HCT116 (cell line): ENCODE data around the gene ZMYND10. TPM values are rescaled to one million over a fixed set of nuclear protein-coding genes. Genes with fewer than 3 reads are reported as not detected.

ENCODE experiments used
- ATAC-seq: fragments of 200-7000 bp; cut with Tn5 transposase; 2 replicates; pipeline ENCODE4 v1.9.1; 2020; ENCODE audit warnings: mild to moderate bottlenecking, moderate library complexity
- BruUV-seq: library from RNA; stranded (reverse); fragments of 400-500 nt; replicated peaks from 2 replicates; lab custom pipeline; 2021; lab: Mats Ljungman, UMichigan
- CTCF ChIA-PET: fragments of 300-600 bp; sonication (Branson Sonifier 250); formaldehyde crosslinking; loops from one replicate; lab custom pipeline; 2021; ENCODE audit warnings: antibody characterized with exemption; lab: Charles Lee
- POLR2A ChIA-PET: fragments of 300-600, 350-600 bp; sonication (Branson Sonifier 250); formaldehyde crosslinking; loops from one replicate; lab custom pipeline; 2021; ENCODE audit warnings: antibody characterized with exemption; lab: Charles Lee
- RAD21 ChIA-PET, 2 experiments: fragments of 300-600 bp; sonication (Branson Sonifier 250); formaldehyde crosslinking; loops; one replicate each; lab custom pipeline; 2023; ENCODE audit warnings: low total read pairs in 2 of 2; ENCODE audit not compliant: uncharacterized antibody in 2 of 2, unreplicated experiment in 2 of 2, low non-redundant PET in 1 of 2; lab: Charles Lee
- DNase-seq: peaks from one replicate; pipeline ENCODE4 v3.0.0-alpha.2; 2010; ENCODE audit warnings: low read depth, low spot score
- H2AFZ ChIP-seq: fragments of 200-600 bp; shearing (Covaris generic), sonication (generic); 2 replicates; pipeline ENCODE4 v1.6.1; 2017; ENCODE audit warnings: low read depth, mixed run types, mixed read lengths, antibody characterized with exemption, low read length; ENCODE audit not compliant: poor library complexity, severe bottlenecking
- H3K27ac ChIP-seq: 2 replicates; pipeline ENCODE4 v1.5.1; 2012; ENCODE audit warnings: low read depth, low read length
- H3K27me3 ChIP-seq: fragments of 200-600 bp; sonication (generic); 2 replicates; pipeline ENCODE4 v1.6.1; 2016; ENCODE audit warnings: mixed run types, low read length, mixed read lengths; ENCODE audit not compliant: insufficient read depth
- H3K36me3 ChIP-seq, 2 experiments: fragments of 200-500 bp in 1 of 2; fragments of 200-600 bp in 1 of 2; sonication (Bioruptor generic) in 1 of 2; sonication (generic) in 1 of 2; 2 replicates each; pipeline versions ENCODE4 v1.5.1 to v1.6.1; 2014 to 2016; ENCODE audit warnings: low read length in 2 of 2, inconsistent platforms in 1 of 2, mixed read lengths in 1 of 2, mixed run types in 1 of 2; ENCODE audit not compliant: insufficient read depth in 2 of 2, control insufficient read depth in 1 of 2
- H3K4me1 ChIP-seq, 2 experiments: fragments of 200-600 bp in 1 of 2; sonication (generic) in 1 of 2; 2 replicates each; pipeline versions ENCODE4 v1.5.1 to v1.6.1; 2012 to 2017; ENCODE audit warnings: low read length in 2 of 2, inconsistent platforms in 1 of 2, mild to moderate bottlenecking in 1 of 2, mixed read lengths in 1 of 2, mixed run types in 1 of 2, moderate library complexity in 1 of 2; ENCODE audit not compliant: insufficient read depth in 2 of 2, control insufficient read depth in 1 of 2
- H3K4me2 ChIP-seq: fragments of 200-600 bp; sonication (generic); 2 replicates; pipeline ENCODE4 v1.6.1; 2017; ENCODE audit warnings: mixed run types, low read length, mixed read lengths
- H3K4me3 ChIP-seq, 2 experiments: fragments of 200-600 bp in 1 of 2; sonication (generic) in 1 of 2; replicated peaks in 1 of 2; 2 replicates each; pipeline ENCODE4 v1.5.1; 2011 to 2016; ENCODE audit warnings: low read length in 2 of 2, control low read depth in 1 of 2, low read depth in 1 of 2, mild to moderate bottlenecking in 1 of 2, mixed read lengths in 1 of 2, mixed run types in 1 of 2
- H3K79me2 ChIP-seq: fragments of 200-600 bp; sonication (generic); 2 replicates; pipeline ENCODE4 v1.6.1; 2017; ENCODE audit warnings: mild to moderate bottlenecking, mixed run types, low read length, moderate library complexity, mixed read lengths; ENCODE audit not compliant: insufficient read depth
- H3K9ac ChIP-seq: fragments of 200-600 bp; sonication (generic); 2 replicates; pipeline ENCODE4 v1.6.1; 2016; ENCODE audit warnings: low read length, mixed read lengths
- H3K9me2 ChIP-seq: fragments of 200-600 bp; sonication (generic), shearing (Covaris generic); 2 replicates; pipeline ENCODE4 v1.6.1; 2017; ENCODE audit warnings: mixed run types, mild to moderate bottlenecking, moderate library complexity; ENCODE audit not compliant: insufficient read depth
- H3K9me3 ChIP-seq, 2 experiments: fragments of 200-500 bp in 1 of 2; fragments of 200-600 bp in 1 of 2; sonication (Bioruptor generic) in 1 of 2; sonication (generic) in 1 of 2; 2 replicates each; pipeline ENCODE4 v1.6.1; 2014 to 2017; ENCODE audit warnings: low read length in 2 of 2, mixed read lengths in 2 of 2, inconsistent platforms in 1 of 2, low read depth in 1 of 2, mild to moderate bottlenecking in 1 of 2, mixed run types in 1 of 2, moderate library complexity in 1 of 2; ENCODE audit not compliant: control insufficient read depth in 1 of 2, insufficient read depth in 1 of 2
- H4K20me1 ChIP-seq: fragments of 200-600 bp; sonication (generic), shearing (Covaris generic); 2 replicates; pipeline ENCODE4 v1.6.1; 2017; ENCODE audit warnings: mixed run types, mild to moderate bottlenecking, moderate library complexity; ENCODE audit not compliant: insufficient read depth
- CBX3 ChIP-seq: IDR thresholded peaks from 2 replicates; pipeline ENCODE4 v1.6.1; 2012; ENCODE audit warnings: low read depth
- CEBPB ChIP-seq: IDR thresholded peaks from 2 replicates; pipeline ENCODE4 v1.6.1; 2012; ENCODE audit warnings: low read depth
- CTCF ChIP-seq, 3 experiments: fragments of 200-600 bp in 1 of 3; sonication (generic) in 1 of 3; IDR thresholded peaks in 2 of 3; conservative IDR thresholded peaks in 1 of 3; 2 replicates each; pipeline ENCODE4 v1.5.1; 2012 to 2017; ENCODE audit warnings: low read depth in 2 of 3, low read length in 2 of 3, antibody characterized with exemption in 1 of 3, borderline replicate concordance in 1 of 3, control low read depth in 1 of 3, mild to moderate bottlenecking in 1 of 3, mixed read lengths in 1 of 3, mixed run types in 1 of 3, moderate library complexity in 1 of 3; ENCODE audit not compliant: insufficient read depth in 1 of 3
- EGR1 ChIP-seq: IDR thresholded peaks from 2 replicates; pipeline ENCODE4 v1.6.1; 2012; ENCODE audit warnings: low read depth
- ELF1 ChIP-seq: IDR thresholded peaks from 2 replicates; pipeline ENCODE4 v1.6.1; 2012; ENCODE audit warnings: low read depth, borderline replicate concordance
- EZH2 ChIP-seq: fragments of 200-600 bp; sonication (generic); IDR thresholded peaks from 2 replicates; pipeline ENCODE4 v1.6.1; 2017; ENCODE audit warnings: antibody characterized with exemption, mixed run types
- FOSL1 ChIP-seq: IDR thresholded peaks from 2 replicates; pipeline ENCODE4 v1.6.1; 2012; ENCODE audit warnings: low read depth
- JUND ChIP-seq: IDR thresholded peaks from 2 replicates; pipeline ENCODE4 v1.6.1; 2012
- POLR2A ChIP-seq: IDR thresholded peaks from 2 replicates; pipeline ENCODE4 v1.7.0; 2011; ENCODE audit warnings: borderline replicate concordance; ENCODE audit not compliant: insufficient read depth, insufficient read length; ENCODE audit errors: extremely low read depth
- SIN3A ChIP-seq: IDR thresholded peaks from 2 replicates; pipeline ENCODE4 v1.6.1; 2012; ENCODE audit warnings: low read depth
- SRF ChIP-seq: IDR thresholded peaks from 2 replicates; pipeline ENCODE4 v1.6.1; 2012; ENCODE audit warnings: low read depth
- TCF7L2 ChIP-seq: IDR thresholded peaks from 2 replicates; pipeline ENCODE4 v1.7.0; 2011; ENCODE audit warnings: borderline replicate concordance, inconsistent platforms; ENCODE audit not compliant: insufficient read depth, insufficient read length; ENCODE audit errors: extremely low read depth
- YY1 ChIP-seq: IDR thresholded peaks from 2 replicates; pipeline ENCODE4 v1.6.1; 2011; ENCODE audit warnings: low read length, low read depth, moderate library complexity, mild to moderate bottlenecking; ENCODE audit not compliant: insufficient replicate concordance; ENCODE audit errors: extremely low read depth
- ZFX ChIP-seq: fragments of 450-650 bp; IDR thresholded peaks from 2 replicates; pipeline ENCODE4 v1.6.1; 2017
- intact Hi-C: fragments of 100-400 bp; cut with micrococcal nuclease; formaldehyde crosslinking; loops from 2 replicates; pipeline ENCODE4 v1.10.0; 2022
- total RNA-seq: library from RNA; stranded (reverse); gene quantifications from one replicate; pipeline ENCODE4 v1.2.1, GENCODE V29; 2021; ENCODE audit not compliant: unreplicated experiment
- TF ChIP-seq, protein P1 (sequence below): IDR thresholded peaks from 2 replicates; pipeline ENCODE4 v1.6.1; 2012

The ZMYND10 gene
- total RNA-seq, 1 experiment from 2014 or later: 3.3 TPM

GRCh38 chr3:50340147-50340447, 5.4 kb downstream of the ZMYND10 start:
- H4K20me1 ChIP-seq: no peaks in the 10 kb centered on the region
- peak overlapping the region; percentile 95 for H3K4me2 ChIP-seq
- peaks cover 0 to 3% of the 10 kb centered on the region in 2 experiments; a peak in 1 of 4 replicates for H3K36me3 ChIP-seq
- peak overlapping the region; percentile 82 for H3K27ac ChIP-seq
- no peak overlapping the region for H2AFZ ChIP-seq
- H3K9me3 ChIP-seq: no peaks in the 10 kb centered on the region
- no peak for ATAC-seq
- H3K9ac ChIP-seq: peak overlapping the region; percentile 98
- intact Hi-C loops: no loop called here
- peaks cover 29 to 59% of the 10 kb centered on the region in 2 experiments for H3K4me1 ChIP-seq
- no TSS peak for BruUV-seq
- no peaks in the 10 kb centered on the region for H3K27me3 ChIP-seq
- TF ChIP-seq CTCF (IDR thresholded peaks at IDR 0.05 in 2 of 3, conservative IDR thresholded peaks at IDR 0.05 in 1 of 3; ENCODE audit: borderline replicate concordance in 1 of 3, insufficient read depth in 1 of 3, low read depth in 2 of 3, low read length in 2 of 3) (no peak), CBX3 (no peak), JUND (no peak), YY1 (no peak), SRF (no peak), EZH2 (no peak), POLR2A (no peak), CEBPB (no peak), ZFX (no peak), ELF1 (no peak), SIN3A (no peak), FOSL1 (no peak), EGR1 (no peak), TCF7L2 (no peak)
- TF ChIP-seq, protein P1, sequence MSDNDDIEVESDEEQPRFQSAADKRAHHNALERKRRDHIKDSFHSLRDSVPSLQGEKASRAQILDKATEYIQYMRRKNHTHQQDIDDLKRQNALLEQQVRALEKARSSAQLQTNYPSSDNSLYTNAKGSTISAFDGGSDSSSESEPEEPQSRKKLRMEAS: no peak
- ChIA-PET RAD21 (interaction anchor here in 1 of 2 experiments (0.5 kb wide), 1 partner anchor 113 kb away, joined by 4 read pairs; no protein-coding TSS in a partner anchor), CTCF (interaction anchor here (1.1 kb wide), 1 partner anchor 16 kb away, joined by 5 read pairs; no protein-coding TSS in a partner anchor), POLR2A (interaction anchor here (1.1 to 1.3 kb wide), 3 partner anchors 10 to 40 kb away, joined by 3 to 11 read pairs (median 4); partner anchors contain the start of genes CYB561D2, HYAL3, NAA80 and NPRL2)
- no peak for DNase-seq
- H3K9me2 ChIP-seq: no peaks in the 10 kb centered on the region
- peak overlapping the region; percentile 62 to 89 for H3K4me3 ChIP-seq
- H3K79me2 ChIP-seq: peaks cover 42% of the 10 kb centered on the region
